H54 (cell line): Measurements from ENCODE around the gene S1PR1.
"Not testable (repeated sequence)": the region's sequence is repeated elsewhere in the genome, so short reads cannot be mapped to it uniquely, and the experiment has no call there.

Source experiments
- DNase-seq: peaks from one replicate; pipeline ENCODE4 v3.0.0; 2011; ENCODE audit warnings: low spot score, mixed read lengths; ENCODE audit not compliant: insufficient read length
- FAIRE-seq: peaks from 3 replicates; lab custom pipeline; 2011; peaks lifted over from hg19 to GRCh38; lab: Jason Lieb, UNC
- POLR2A ChIP-seq: IDR thresholded peaks from 2 replicates; pipeline ENCODE4 v1.6.1; 2011; ENCODE audit warnings: low read depth, mild to moderate bottlenecking, low read length

The S1PR1 gene

DNA sequence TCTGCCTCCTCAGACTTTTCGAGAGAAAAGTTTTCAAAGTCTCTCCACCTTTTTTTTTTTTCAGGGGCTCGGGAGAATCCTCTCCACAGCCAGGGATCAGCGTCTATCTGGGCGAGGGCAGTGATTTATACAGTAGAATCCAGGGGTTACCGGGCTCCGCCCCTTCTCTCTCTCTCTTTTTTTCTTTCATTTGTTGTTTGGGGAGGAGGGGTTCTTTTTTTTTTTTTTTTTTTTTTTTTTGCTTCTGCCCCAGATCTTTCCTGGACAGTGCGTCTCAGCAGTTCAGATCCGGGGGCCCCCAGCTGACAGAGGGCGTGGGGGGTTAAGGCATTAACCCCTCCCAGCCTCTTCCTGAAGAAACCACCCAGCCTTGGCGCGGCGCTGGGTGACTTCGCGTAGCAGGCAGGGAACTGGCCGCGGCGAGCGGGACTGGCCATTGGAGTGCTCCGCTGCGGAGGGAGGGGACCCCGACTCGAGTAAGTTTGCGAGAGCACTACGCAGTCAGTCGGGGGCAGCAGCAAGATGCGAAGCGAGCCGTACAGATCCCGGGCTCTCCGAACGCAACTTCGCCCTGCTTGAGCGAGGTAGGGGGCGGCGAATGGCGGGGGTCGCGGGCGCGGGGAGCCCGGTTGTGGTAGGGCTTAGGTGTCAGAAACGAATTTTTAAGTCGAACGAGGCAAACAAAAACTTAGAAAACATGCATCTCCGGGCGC is at the start of gene S1PR1:
TSS of gene S1PR1 (plus strand) at position 504 of the 713 bp plus-strand sequence. CDS start 1,966 bp downstream, outside the sequence.
- DNase-seq (peak; percentile 35), FAIRE-seq (no peak)
- TF ChIP-seq POLR2A = no peak

- no peak for FAIRE-seq
Observed at GRCh38 chr1:101187297-101187696, 49.5 kb upstream of the S1PR1 start.

DNA sequence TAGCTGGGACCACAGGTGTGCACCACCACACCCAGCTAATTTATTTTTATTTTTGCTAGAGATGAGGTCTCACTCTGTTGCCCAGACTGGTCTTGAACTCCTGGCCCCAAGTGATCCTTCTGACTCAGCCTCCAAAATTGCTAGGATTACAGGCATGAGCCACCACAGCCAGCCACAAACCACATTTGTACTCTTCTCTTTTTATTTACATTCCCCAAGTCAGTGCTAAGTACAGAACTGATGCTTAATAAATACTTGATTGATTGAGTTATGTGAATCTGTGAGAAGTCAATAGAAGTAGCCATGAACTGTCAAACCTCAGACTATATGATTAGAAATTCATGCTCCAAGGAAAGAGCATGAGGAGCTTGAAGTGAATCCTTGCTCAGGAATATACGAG is 48.5 kb upstream of the S1PR1 start:
- TF ChIP-seq POLR2A = no peak
- FAIRE-seq = peak; percentile 36
- no peak for DNase-seq

More at GRCh38 chr1:101187297-101187696, 49.5 kb upstream of the S1PR1 start:
- no peak for TF ChIP-seq POLR2A
- no peak for DNase-seq

DNA sequence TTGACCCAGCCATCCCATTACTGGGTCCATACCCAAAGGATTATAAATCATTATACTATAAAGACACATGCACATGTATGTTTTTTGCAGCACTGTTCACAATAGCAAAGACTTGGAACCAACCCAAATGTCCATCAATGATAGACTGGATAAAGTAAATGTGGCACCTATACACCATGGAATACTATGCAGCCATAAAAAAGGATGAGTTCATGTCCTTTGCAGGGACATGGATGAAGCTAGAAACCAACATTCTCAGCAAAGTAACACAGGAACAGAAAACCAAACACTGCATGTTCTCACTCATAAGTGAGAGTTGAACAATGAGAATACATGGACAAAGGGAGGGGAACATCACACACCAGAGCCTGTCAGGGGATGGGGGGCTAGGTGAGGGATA is 47.9 kb upstream of the S1PR1 start:
- DNase-seq, FAIRE-seq: not testable (repeated sequence)

GRCh38 chr1:101190441-101190840 is 46.4 kb upstream of the S1PR1 start:
- no peak for DNase-seq
- TF ChIP-seq POLR2A = no peak
- peak; percentile 53 for FAIRE-seq

GRCh38 chr1:101191049-101191448 is 45.8 kb upstream of the S1PR1 start:
- TF ChIP-seq POLR2A = no peak
- FAIRE-seq (no peak), DNase-seq (no peak)

DNA sequence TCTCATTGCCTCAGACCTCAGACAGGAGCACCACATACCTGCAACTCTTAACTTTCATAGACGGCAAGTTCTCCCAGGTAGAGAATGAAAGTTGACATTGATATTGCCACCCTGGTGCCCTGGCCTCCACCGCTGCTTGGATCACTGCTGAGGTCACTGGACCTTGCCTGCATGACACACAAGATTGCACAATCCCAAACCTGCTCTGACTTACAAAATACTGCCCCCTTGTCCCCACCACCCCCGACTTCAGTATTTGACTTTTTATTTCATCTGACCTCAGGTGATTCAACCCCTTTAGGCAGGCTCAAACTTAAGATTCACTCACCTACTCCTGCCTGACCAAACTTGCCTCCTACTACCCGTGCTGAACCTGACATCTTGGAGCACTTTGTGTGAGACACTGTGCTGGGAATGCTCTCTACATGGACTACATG is 43.1 kb upstream of the S1PR1 start:
- TF ChIP-seq POLR2A = no peak
- DNase-seq = no peak
- FAIRE-seq = no peak

- no peak for TF ChIP-seq POLR2A
- no peak for DNase-seq
- no peak for FAIRE-seq
Observed at GRCh38 chr1:101194746-101195145, 42.1 kb upstream of the S1PR1 start.

- FAIRE-seq = no peak
- no peak for TF ChIP-seq POLR2A
- no peak for DNase-seq
Observed at GRCh38 chr1:101196668-101197067, 40.2 kb upstream of the S1PR1 start.

DNA sequence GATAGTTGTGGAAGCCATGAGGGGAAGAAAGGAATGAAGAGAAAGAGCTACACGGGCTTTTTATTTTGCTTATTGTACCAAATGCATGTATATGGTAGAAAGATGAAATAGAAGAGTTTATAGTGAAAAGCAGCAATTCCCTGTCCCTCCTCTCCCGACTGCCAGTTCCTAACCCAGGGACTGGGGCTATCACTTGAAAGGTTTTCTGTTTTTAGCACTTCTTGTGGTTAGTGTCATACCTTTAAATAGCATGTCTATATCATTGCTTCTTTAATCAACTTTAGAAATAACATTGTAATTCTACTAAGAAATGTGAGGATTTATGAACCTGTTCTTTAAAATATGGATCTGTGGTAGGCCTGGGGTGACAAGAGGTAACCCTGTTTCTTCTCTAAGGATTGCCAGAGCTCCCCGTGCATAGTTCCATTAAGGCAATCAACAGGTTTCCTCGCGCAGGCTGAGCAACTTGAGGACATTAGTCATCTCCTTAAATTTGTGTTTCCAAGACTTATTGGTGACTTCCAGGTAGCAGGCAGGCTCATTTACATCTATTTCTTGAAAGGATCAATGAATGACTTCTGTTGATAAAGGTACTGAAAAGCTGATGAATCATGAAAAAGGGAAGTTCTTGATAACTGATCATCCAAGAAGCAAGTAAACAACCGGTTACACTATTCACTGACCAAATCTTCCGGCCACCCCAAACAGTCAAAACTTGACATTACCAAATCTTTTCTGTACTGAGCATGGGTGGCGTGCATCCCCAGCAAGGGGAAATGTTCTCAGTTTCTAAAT is 37.8 kb upstream of the S1PR1 start:
- DNase-seq = no peak
- no peak for TF ChIP-seq POLR2A
- FAIRE-seq = no peak

GRCh38 chr1:101199637-101199982 is 37.2 kb upstream of the S1PR1 start:
- DNase-seq (no peak), FAIRE-seq (no peak)
- TF ChIP-seq POLR2A = no peak

DNA sequence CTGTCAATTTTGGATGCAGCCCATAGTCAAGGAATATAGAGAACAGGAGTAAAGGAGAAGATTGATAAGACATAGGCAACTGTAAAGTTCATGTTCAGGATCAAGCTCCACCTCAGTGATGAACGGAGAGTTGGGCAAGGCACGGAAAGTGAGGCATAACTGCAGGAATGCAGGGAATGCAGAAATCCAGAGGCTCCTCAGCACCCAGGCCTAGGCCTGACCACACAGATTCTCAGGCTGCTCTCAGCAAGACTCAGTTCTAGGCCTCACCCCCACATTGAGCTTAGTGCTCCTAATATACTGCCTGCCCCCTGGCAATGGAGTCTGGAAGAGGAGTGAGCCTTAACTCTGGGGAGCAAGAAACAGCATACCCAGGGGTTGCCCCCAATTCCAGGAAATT is 36.3 kb upstream of the S1PR1 start:
- TF ChIP-seq POLR2A = no peak
- DNase-seq = peak; percentile 59
- peak; percentile 99 for FAIRE-seq

GRCh38 chr1:101203820-101204540 is 32.8 kb upstream of the S1PR1 start:
- no peak for DNase-seq
- peak; percentile 80 for FAIRE-seq

DNA sequence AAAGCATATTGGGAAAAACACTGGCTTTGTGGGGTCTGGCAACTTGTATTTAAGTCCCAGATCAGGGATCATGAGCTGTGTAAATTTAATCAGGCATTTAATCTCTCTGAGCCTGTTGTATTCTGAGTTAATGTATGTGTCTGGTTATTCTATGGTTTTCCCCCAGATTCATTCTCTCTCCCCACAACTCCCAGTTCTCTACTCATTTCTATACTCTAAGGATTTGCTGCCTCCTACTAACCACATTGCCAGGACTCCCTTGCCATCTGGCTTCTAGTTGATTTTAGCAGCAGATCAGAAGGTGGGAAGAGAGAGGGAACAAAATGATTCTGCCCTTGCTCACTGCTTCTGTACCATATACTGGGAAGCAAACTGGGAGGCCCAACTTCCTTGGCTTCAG is 31.4 kb upstream of the S1PR1 start:
- no peak for TF ChIP-seq POLR2A
- FAIRE-seq (no peak), DNase-seq (no peak)

More at GRCh38 chr1:101203820-101204540, 32.8 kb upstream of the S1PR1 start:
- TF ChIP-seq POLR2A = no peak

GRCh38 chr1:101206139-101206538 is 30.7 kb upstream of the S1PR1 start:
- DNase-seq, FAIRE-seq: not testable (repeated sequence)

DNA sequence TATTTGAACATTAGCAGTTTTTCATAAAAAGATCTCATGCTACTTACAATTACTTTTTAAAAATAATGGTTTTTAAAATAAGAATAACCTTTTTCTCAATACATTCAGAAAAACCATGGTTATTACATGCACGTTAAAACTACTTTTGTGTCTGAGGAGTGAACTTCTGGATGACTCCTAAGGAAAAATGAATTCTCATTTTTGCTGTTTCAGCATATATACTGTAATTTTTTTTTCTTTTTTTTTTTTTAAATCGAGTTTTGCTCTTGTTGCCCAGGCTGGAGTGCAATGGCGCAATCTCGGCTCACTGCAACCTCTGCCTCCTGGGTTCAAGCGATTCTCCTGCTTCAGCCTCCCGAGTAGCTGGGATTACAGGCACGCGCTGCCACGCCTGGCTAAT is 29.5 kb upstream of the S1PR1 start:
- DNase-seq, FAIRE-seq: not testable (repeated sequence)
